HG03039 (cell line): ENCODE data around the gene ZC3H14.

ENCODE experiments used
- ATAC-seq: cut with Tn5 transposase; IDR thresholded peaks from one replicate; pipeline ENCODE4 v1.9.1; 2021; ENCODE audit warnings: mild to moderate bottlenecking, moderate library complexity; ENCODE audit not compliant: unreplicated experiment

ZC3H14 gene

GRCh38 chr14:88551980-88552431 is 10.8 kb upstream of the ZC3H14 start:
- ATAC-seq: no peak

- no peak for ATAC-seq
Observed at GRCh38 chr14:88552876-88553275, 10.0 kb upstream of the ZC3H14 start.

GRCh38 chr14:88553886-88554456 is 8.9 kb upstream of the ZC3H14 start:
- ATAC-seq: no peak

GRCh38 chr14:88554457-88555286 is 8.2 kb upstream of the ZC3H14 start, which contains the start of gene PTPN21:
Gene PTPN21 (minus strand): TSS chr14:88555007. CDS start chr14:88550417, 4,590 bp downstream.
- no peak for ATAC-seq

GRCh38 chr14:88556581-88556980 is 6.3 kb upstream of the ZC3H14 start:
- no peak for ATAC-seq

GRCh38 chr14:88559852-88560251 is 3.0 kb upstream of the ZC3H14 start:
- ATAC-seq: no peak

GRCh38 chr14:88562532-88562830 is 356 bp upstream of the ZC3H14 start:
- ATAC-seq: no peak

- no peak for ATAC-seq
Observed at GRCh38 chr14:88563845-88564244, 1.0 kb downstream of the ZC3H14 start.

GRCh38 chr14:88565427-88565826 is 2.6 kb downstream of the ZC3H14 start:
- no peak for ATAC-seq

- ATAC-seq: no peak
Observed at GRCh38 chr14:88568196-88568595, 5.4 kb downstream of the ZC3H14 start.

- no peak for ATAC-seq
Observed at GRCh38 chr14:88572117-88572516, 9.3 kb downstream of the ZC3H14 start.

GRCh38 chr14:88576222-88576621 is 13.4 kb downstream of the ZC3H14 start:
- ATAC-seq: no peak

- ATAC-seq: no peak
Observed at GRCh38 chr14:88584451-88584850, 21.6 kb downstream of the ZC3H14 start.

GRCh38 chr14:88588081-88588480 is 25.2 kb downstream of the ZC3H14 start:
- ATAC-seq: no peak

- no peak for ATAC-seq
Observed at GRCh38 chr14:88590173-88590572, 27.3 kb downstream of the ZC3H14 start.

GRCh38 chr14:88592031-88592430 is 29.2 kb downstream of the ZC3H14 start:
- no peak for ATAC-seq

GRCh38 chr14:88597038-88597437 is 34.2 kb downstream of the ZC3H14 start:
- no peak for ATAC-seq

- ATAC-seq: no peak
Observed at GRCh38 chr14:88597601-88598000, 34.8 kb downstream of the ZC3H14 start.

- no peak for ATAC-seq
Observed at GRCh38 chr14:88598097-88598675, 35.3 kb downstream of the ZC3H14 start.

GRCh38 chr14:88599326-88599725 is 36.5 kb downstream of the ZC3H14 start:
- peak; percentile 23 for ATAC-seq

GRCh38 chr14:88599761-88600439 is 37.1 kb downstream of the ZC3H14 start:
- peak; percentile 85 for ATAC-seq

- no peak for ATAC-seq
Observed at GRCh38 chr14:88604212-88604611, 41.4 kb downstream of the ZC3H14 start.
